ENCODE data around the gene PCGF5.

The PCGF5 gene

GRCh38 chr10:91208642-91209041, 11.8 kb upstream of the PCGF5 start:
- no peak for DNase-seq
- Histone ChIP-seq H3K4me3 (ENCODE audit: control insufficient read depth in 1 of 7, extremely low read depth in 1 of 7, insufficient read depth in 4 of 7, low read depth in 2 of 7, low read length in 6 of 7) (no peak overlapping the region), H3K27me3 (replicated peaks in 2 of 5; ENCODE audit: control insufficient read depth in 4 of 5, insufficient read depth in 5 of 5, low read length in 4 of 5) (no peaks in the 10 kb centered on the region), H3K9me3 (ENCODE audit: control extremely low read depth in 1 of 5, control insufficient read depth in 4 of 5, insufficient read depth in 2 of 5, low read depth in 1 of 5, low read length in 4 of 5) (no peaks in the 10 kb centered on the region), H3K27ac (ENCODE audit: insufficient read depth in 1 of 2, low read depth in 1 of 2, low read length in 2 of 2, poor library complexity in 1 of 2, severe bottlenecking in 2 of 2) (no peak overlapping the region), H3K36me3 (ENCODE audit: control insufficient read depth in 4 of 4, insufficient read depth in 4 of 4, low read length in 3 of 4) (no peaks in the 10 kb centered on the region), H3K4me1 (ENCODE audit: control extremely low read depth in 1 of 4, control insufficient read depth in 4 of 4, insufficient read depth in 4 of 4, low read length in 3 of 4) (no peaks in the 10 kb centered on the region)
- ChIA-PET CTCF (interaction anchor here (1.4 kb wide), 1 partner anchor 9 kb away, joined by 3 read pairs; no protein-coding TSS in a partner anchor), POLR2A (no interaction called here)

GRCh38 chr10:91210014-91210413, 10.4 kb upstream of the PCGF5 start:
- Histone ChIP-seq H3K36me3 (ENCODE audit: control insufficient read depth in 4 of 4, insufficient read depth in 4 of 4, low read length in 3 of 4) (no peaks in the 10 kb centered on the region), H3K4me1 (ENCODE audit: control extremely low read depth in 1 of 4, control insufficient read depth in 4 of 4, insufficient read depth in 4 of 4, low read length in 3 of 4) (no peaks in the 10 kb centered on the region), H3K9me3 (ENCODE audit: control extremely low read depth in 1 of 5, control insufficient read depth in 4 of 5, insufficient read depth in 2 of 5, low read depth in 1 of 5, low read length in 4 of 5) (no peaks in the 10 kb centered on the region), H3K4me3 (ENCODE audit: control insufficient read depth in 1 of 7, extremely low read depth in 1 of 7, insufficient read depth in 4 of 7, low read depth in 2 of 7, low read length in 6 of 7) (no peak overlapping the region), H3K27ac (ENCODE audit: insufficient read depth in 1 of 2, low read depth in 1 of 2, low read length in 2 of 2, poor library complexity in 1 of 2, severe bottlenecking in 2 of 2) (no peak overlapping the region), H3K27me3 (replicated peaks in 2 of 5; ENCODE audit: control insufficient read depth in 4 of 5, insufficient read depth in 5 of 5, low read length in 4 of 5) (no peaks in the 10 kb centered on the region)
- POLR2A ChIA-PET, result no interaction called here
- CTCF ChIA-PET, result interaction anchor here (1.1 to 1.7 kb wide), 3 partner anchors 8 to 10 kb away, joined by 3 to 5 read pairs (median 3); partner anchors contain the start of gene PCGF5
- 89% methylated on average over 1 of the region's 3 CpGs for WGBS (ENCODE audit: insufficient coverage)
- no peak for DNase-seq

GRCh38 chr10:91210435-91210834, 10.0 kb upstream of the PCGF5 start:
- Histone ChIP-seq H3K4me1 (ENCODE audit: control extremely low read depth in 1 of 4, control insufficient read depth in 4 of 4, insufficient read depth in 4 of 4, low read length in 3 of 4) (no peaks in the 10 kb centered on the region), H3K9me3 (ENCODE audit: control extremely low read depth in 1 of 5, control insufficient read depth in 4 of 5, insufficient read depth in 2 of 5, low read depth in 1 of 5, low read length in 4 of 5) (no peaks in the 10 kb centered on the region), H3K27me3 (replicated peaks in 2 of 5; ENCODE audit: control insufficient read depth in 4 of 5, insufficient read depth in 5 of 5, low read length in 4 of 5) (no peaks in the 10 kb centered on the region), H3K27ac (ENCODE audit: insufficient read depth in 1 of 2, low read depth in 1 of 2, low read length in 2 of 2, poor library complexity in 1 of 2, severe bottlenecking in 2 of 2) (no peak overlapping the region), H3K36me3 (ENCODE audit: control insufficient read depth in 4 of 4, insufficient read depth in 4 of 4, low read length in 3 of 4) (no peaks in the 10 kb centered on the region), H3K4me3 (ENCODE audit: control insufficient read depth in 1 of 7, extremely low read depth in 1 of 7, insufficient read depth in 4 of 7, low read depth in 2 of 7, low read length in 6 of 7) (no peak overlapping the region)
- CTCF ChIA-PET, result interaction anchor here (0.6 to 1.7 kb wide), 2 partner anchors 9 to 13 kb away, joined by 4 to 5 read pairs; partner anchors contain the start of gene PCGF5
- DNase-seq, result peak in 1 of 3 donors; percentile 40
- POLR2A ChIA-PET, result no interaction called here

GRCh38 chr10:91211675-91212074, 8.8 kb upstream of the PCGF5 start:
- no peak for DNase-seq
- Histone ChIP-seq H3K36me3 (ENCODE audit: control insufficient read depth in 4 of 4, insufficient read depth in 4 of 4, low read length in 3 of 4) (no peaks in the 10 kb centered on the region), H3K27ac (ENCODE audit: insufficient read depth in 1 of 2, low read depth in 1 of 2, low read length in 2 of 2, poor library complexity in 1 of 2, severe bottlenecking in 2 of 2) (no peak overlapping the region), H3K4me1 (ENCODE audit: control extremely low read depth in 1 of 4, control insufficient read depth in 4 of 4, insufficient read depth in 4 of 4, low read length in 3 of 4) (no peaks in the 10 kb centered on the region), H3K9me3 (ENCODE audit: control extremely low read depth in 1 of 5, control insufficient read depth in 4 of 5, insufficient read depth in 2 of 5, low read depth in 1 of 5, low read length in 4 of 5) (no peaks in the 10 kb centered on the region), H3K27me3 (replicated peaks in 2 of 5; ENCODE audit: control insufficient read depth in 4 of 5, insufficient read depth in 5 of 5, low read length in 4 of 5) (no peaks in the 10 kb centered on the region), H3K4me3 (ENCODE audit: control insufficient read depth in 1 of 7, extremely low read depth in 1 of 7, insufficient read depth in 4 of 7, low read depth in 2 of 7, low read length in 6 of 7) (no peak overlapping the region)
- ChIA-PET POLR2A (no interaction called here), CTCF (interaction anchor here (1.4 kb wide), 1 partner anchor 53 kb away, joined by 4 read pairs; no protein-coding TSS in a partner anchor)
- WGBS (ENCODE audit: insufficient coverage), result 75% methylated on average over 1 of the region's 2 CpGs

GRCh38 chr10:91214911-91215310, 5.6 kb upstream of the PCGF5 start:
- peak in 1 of 3 donors; percentile 15 for DNase-seq
- CTCF ChIA-PET, result interaction anchor here (0.9 kb wide), 1 partner anchor 14 kb away, joined by 3 read pairs; no protein-coding TSS in a partner anchor
- no peaks in the 10 kb centered on the region for H3K9me3 ChIP-seq (ENCODE audit: control extremely low read depth in 1 of 5, control insufficient read depth in 4 of 5, insufficient read depth in 2 of 5, low read depth in 1 of 5, low read length in 4 of 5)
- H3K4me1 ChIP-seq (ENCODE audit: control extremely low read depth in 1 of 4, control insufficient read depth in 4 of 4, insufficient read depth in 4 of 4, low read length in 3 of 4), result peaks cover 0 to 2% (median 2%) of the 10 kb centered on the region in 4 experiments
- H3K27me3 ChIP-seq (replicated peaks in 2 of 5; ENCODE audit: control insufficient read depth in 4 of 5, insufficient read depth in 5 of 5, low read length in 4 of 5), result peaks cover 0 to 2% (median 0%) of the 10 kb centered on the region in 5 experiments
- WGBS (ENCODE audit: insufficient coverage), result no CpG with 5 or more reads among the region's 2 CpGs
- H3K36me3 ChIP-seq (ENCODE audit: control insufficient read depth in 4 of 4, insufficient read depth in 4 of 4, low read length in 3 of 4), result no peaks in the 10 kb centered on the region
- POLR2A ChIA-PET, result no interaction called here
- no peak overlapping the region for H3K27ac ChIP-seq (ENCODE audit: insufficient read depth in 1 of 2, low read depth in 1 of 2, low read length in 2 of 2, poor library complexity in 1 of 2, severe bottlenecking in 2 of 2)
- no peak overlapping the region for H3K4me3 ChIP-seq (ENCODE audit: control insufficient read depth in 1 of 7, extremely low read depth in 1 of 7, insufficient read depth in 4 of 7, low read depth in 2 of 7, low read length in 6 of 7)

- Histone ChIP-seq H3K4me3 (ENCODE audit: control insufficient read depth in 1 of 7, extremely low read depth in 1 of 7, insufficient read depth in 4 of 7, low read depth in 2 of 7, low read length in 6 of 7) (no peak overlapping the region), H3K9me3 (ENCODE audit: control extremely low read depth in 1 of 5, control insufficient read depth in 4 of 5, insufficient read depth in 2 of 5, low read depth in 1 of 5, low read length in 4 of 5) (no peaks in the 10 kb centered on the region), H3K4me1 (ENCODE audit: control extremely low read depth in 1 of 4, control insufficient read depth in 4 of 4, insufficient read depth in 4 of 4, low read length in 3 of 4) (peaks cover 2 to 6% (median 5%) of the 10 kb centered on the region in 4 experiments), H3K36me3 (ENCODE audit: control insufficient read depth in 4 of 4, insufficient read depth in 4 of 4, low read length in 3 of 4) (no peaks in the 10 kb centered on the region), H3K27me3 (replicated peaks in 2 of 5; ENCODE audit: control insufficient read depth in 4 of 5, insufficient read depth in 5 of 5, low read length in 4 of 5) (peaks cover 0 to 2% (median 0%) of the 10 kb centered on the region in 5 experiments), H3K27ac (ENCODE audit: insufficient read depth in 1 of 2, low read depth in 1 of 2, low read length in 2 of 2, poor library complexity in 1 of 2, severe bottlenecking in 2 of 2) (no peak overlapping the region)
- CTCF ChIA-PET, result interaction anchor here (0.9 kb wide), 1 partner anchor 15 kb away, joined by 3 read pairs; no protein-coding TSS in a partner anchor
- no peak for DNase-seq
- POLR2A ChIA-PET, result no interaction called here
- WGBS (ENCODE audit: insufficient coverage), result 80% methylated on average over 1 of the region's 2 CpGs
Observed at GRCh38 chr10:91215384-91215783, 5.1 kb upstream of the PCGF5 start.

- POLR2A ChIA-PET, result interaction anchor here (1.3 to 1.5 kb wide), 2 partner anchors 56 to 58 kb away, joined by 4 to 5 read pairs; no protein-coding TSS in a partner anchor
- peak overlapping the region in 1 of 2 experiments; percentile 54 for H3K27ac ChIP-seq (ENCODE audit: insufficient read depth in 1 of 2, low read depth in 1 of 2, low read length in 2 of 2, poor library complexity in 1 of 2, severe bottlenecking in 2 of 2)
- CTCF ChIA-PET, result interaction anchor here (0.9 to 2.3 kb wide), 4 partner anchors 9 to 53 kb away, joined by 3 to 5 read pairs (median 4); no protein-coding TSS in a partner anchor
Observed at GRCh38 chr10:91219371-91220193, 881 bp upstream of the PCGF5 start.

More at GRCh38 chr10:91219371-91220193, 881 bp upstream of the PCGF5 start:
- H3K36me3 ChIP-seq (ENCODE audit: control insufficient read depth in 4 of 4, insufficient read depth in 4 of 4, low read length in 3 of 4), result peaks cover 0 to 6% (median 1%) of the 10 kb centered on the region in 4 experiments
- WGBS (ENCODE audit: insufficient coverage), result 48% methylated on average over 3 of the region's 8 CpGs
- no peak for DNase-seq
- H3K9me3 ChIP-seq (ENCODE audit: control extremely low read depth in 1 of 5, control insufficient read depth in 4 of 5, insufficient read depth in 2 of 5, low read depth in 1 of 5, low read length in 4 of 5), result no peaks in the 10 kb centered on the region
- peak overlapping the region in 6 of 7 experiments; percentile 53 to 94 (median 64) for H3K4me3 ChIP-seq (ENCODE audit: control insufficient read depth in 1 of 7, extremely low read depth in 1 of 7, insufficient read depth in 4 of 7, low read depth in 2 of 7, low read length in 6 of 7)
- peaks cover 0 to 2% (median 0%) of the 10 kb centered on the region in 5 experiments for H3K27me3 ChIP-seq (replicated peaks in 2 of 5; ENCODE audit: control insufficient read depth in 4 of 5, insufficient read depth in 5 of 5, low read length in 4 of 5)
- peaks cover 6 to 17% (median 13%) of the 10 kb centered on the region in 4 experiments for H3K4me1 ChIP-seq (ENCODE audit: control extremely low read depth in 1 of 4, control insufficient read depth in 4 of 4, insufficient read depth in 4 of 4, low read length in 3 of 4)
